MM.1S (cell line): ENCODE results near the gene GPRC6A.
"Not testable (repeated sequence)": the region's sequence is repeated elsewhere in the genome, so short reads cannot be mapped to it uniquely, and the experiment has no call there.

Source experiments
- DNase-seq: peaks from one replicate; pipeline ENCODE4 v3.0.0-alpha.2; 2015
- H2AFZ ChIP-seq: fragments of 300-600 bp; sonication (generic); 2 replicates; pipeline ENCODE4 v1.6.0; 2016; ENCODE audit warnings: antibody characterized with exemption, low read length
- H3F3A ChIP-seq: fragments of 300-600 bp; sonication (generic); 2 replicates; pipeline ENCODE4 v1.6.1; 2016; ENCODE audit warnings: mild to moderate bottlenecking, antibody characterized with exemption, low read length, moderate library complexity, mixed read lengths; ENCODE audit not compliant: insufficient read depth
- H3K27ac ChIP-seq: fragments of 300-600 bp; sonication (generic); 2 replicates; pipeline ENCODE4 v1.5.1; 2016; ENCODE audit warnings: mild to moderate bottlenecking, low read length
- H3K27me3 ChIP-seq: fragments of 300-600 bp; sonication (generic); replicated peaks from 2 replicates; pipeline ENCODE4 v1.6.0; 2016; ENCODE audit warnings: low read length; ENCODE audit not compliant: insufficient read depth
- H3K36me3 ChIP-seq: fragments of 300-600 bp; sonication (generic); replicated peaks from 2 replicates; pipeline ENCODE4 v1.6.1; 2016; ENCODE audit warnings: mild to moderate bottlenecking, low read length, mixed read lengths; ENCODE audit not compliant: insufficient read depth
- H3K4me1 ChIP-seq: fragments of 300-600 bp; sonication (generic); 2 replicates; pipeline ENCODE4 v1.6.1; 2016; ENCODE audit warnings: low read length, mixed read lengths
- H3K4me2 ChIP-seq: fragments of 300-600 bp; sonication (generic); 2 replicates; pipeline ENCODE4 v1.6.0; 2016; ENCODE audit warnings: low read depth, low read length
- H3K4me3 ChIP-seq: fragments of 300-600 bp; sonication (generic); 2 replicates; pipeline ENCODE4 v1.5.1; 2016; ENCODE audit warnings: low read length, mixed read lengths
- H3K79me2 ChIP-seq: fragments of 300-600 bp; sonication (generic); 2 replicates; pipeline ENCODE4 v1.6.1; 2016; ENCODE audit warnings: mixed run types, low read length, mixed read lengths
- H3K9ac ChIP-seq: fragments of 300-600 bp; sonication (generic); 2 replicates; pipeline ENCODE4 v1.6.1; 2016; ENCODE audit warnings: low read length, mixed read lengths
- H3K9me2 ChIP-seq: fragments of 300-600 bp; sonication (generic); replicated peaks from 2 replicates; pipeline ENCODE4 v1.6.1; 2016; ENCODE audit warnings: mild to moderate bottlenecking, low read length, mixed read lengths; ENCODE audit not compliant: insufficient read depth
- H3K9me3 ChIP-seq: fragments of 300-600 bp; sonication (generic); replicated peaks from 2 replicates; pipeline ENCODE4 v1.6.1; 2016; ENCODE audit warnings: mild to moderate bottlenecking, low read length, mixed read lengths; ENCODE audit not compliant: insufficient read depth
- H4K20me1 ChIP-seq: fragments of 300-600 bp; sonication (generic); 2 replicates; pipeline ENCODE4 v1.6.1; 2016; ENCODE audit warnings: mild to moderate bottlenecking, low read length, moderate library complexity, mixed read lengths; ENCODE audit not compliant: insufficient read depth
- EZH2 ChIP-seq: fragments of 300-600 bp; sonication (generic); optimal IDR thresholded peaks from 2 replicates; pipeline ENCODE3; 2017; ENCODE audit warnings: low read depth, mild to moderate bottlenecking, antibody characterized with exemption, low read length, mixed read lengths
- EZH2phosphoT487 ChIP-seq: fragments of 300-600 bp; sonication (generic); IDR thresholded peaks from 2 replicates; pipeline ENCODE4 v1.6.1; 2018; ENCODE audit warnings: antibody characterized with exemption, low read length
- TF ChIP-seq, protein P1 (sequence below): fragments of 300-600 bp; sonication (generic); IDR thresholded peaks from 2 replicates; pipeline ENCODE4 v1.5.1; 2016; ENCODE audit warnings: antibody characterized with exemption, low read length, mixed read lengths

Gene GPRC6A

DNA sequence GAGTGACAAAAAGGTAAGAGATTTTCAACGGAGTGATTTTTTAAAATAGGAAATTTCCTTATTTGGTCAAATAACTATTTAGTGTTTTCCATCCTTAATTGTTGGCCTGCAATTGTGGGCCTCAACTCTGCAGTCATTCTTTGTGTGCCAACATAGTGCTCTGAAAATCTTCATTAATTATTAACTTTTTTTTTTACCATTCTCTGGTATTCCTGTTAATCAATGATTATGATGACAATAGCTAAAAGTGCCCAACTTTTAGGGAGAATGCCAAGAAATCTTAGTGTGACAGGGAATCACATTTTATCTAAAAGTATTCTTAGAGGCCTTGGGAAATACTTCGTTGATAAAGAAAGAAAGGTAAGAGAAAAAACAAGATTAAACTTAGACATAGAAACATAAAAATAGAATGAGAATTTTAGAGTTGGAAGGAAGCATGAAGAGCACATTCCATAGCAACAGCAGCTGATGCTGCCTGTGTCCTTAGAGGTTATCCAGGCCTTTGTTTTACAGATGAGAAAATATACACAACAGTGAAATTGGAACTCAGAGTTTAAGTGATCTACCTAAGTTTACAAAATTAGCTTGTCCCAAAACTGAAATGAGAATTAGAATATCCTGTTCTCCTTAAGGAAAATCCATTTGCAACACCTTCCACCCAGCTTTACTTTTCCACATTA lies 1.2 kb downstream of the GPRC6A start:
- no peak for DNase-seq

DNA sequence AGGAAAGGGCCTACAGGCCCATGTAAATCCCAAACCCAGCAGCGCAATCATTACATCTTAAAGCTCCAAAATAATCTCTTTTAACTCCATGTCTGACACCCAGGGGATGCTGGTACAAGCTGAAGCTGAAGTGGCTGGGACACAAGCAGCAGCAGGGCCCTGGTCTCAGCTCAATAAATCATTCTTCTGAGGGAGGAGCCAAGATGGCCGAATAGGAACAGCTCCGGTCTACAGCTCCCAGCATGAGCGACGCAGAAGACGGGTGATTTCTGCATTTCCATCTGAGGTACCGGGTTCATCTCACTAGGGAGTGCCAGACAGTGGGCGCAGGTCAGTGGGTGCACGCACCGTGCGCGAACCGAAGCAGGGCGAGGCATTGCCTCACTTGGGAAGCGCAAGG lies 12.5 kb downstream of the GPRC6A start:
- not testable (repeated sequence) for H3K36me3 ChIP-seq, H4K20me1 ChIP-seq, H3K4me2 ChIP-seq, H3K9me3 ChIP-seq, DNase-seq, H2AFZ ChIP-seq, H3K79me2 ChIP-seq, H3K27ac ChIP-seq, H3K4me1 ChIP-seq, H3F3A ChIP-seq, H3K9ac ChIP-seq, H3K4me3 ChIP-seq, H3K27me3 ChIP-seq, H3K9me2 ChIP-seq

More for the DNA sequence above, 1.2 kb downstream of the GPRC6A start:
- H3K4me3 ChIP-seq, result no peak overlapping the region
- no peaks in the 10 kb centered on the region for H3K9me2 ChIP-seq
- H4K20me1 ChIP-seq, result no peaks in the 10 kb centered on the region
- no peaks in the 10 kb centered on the region for H3K27me3 ChIP-seq
- no peaks in the 10 kb centered on the region for H3F3A ChIP-seq
- H3K4me2 ChIP-seq, result no peak overlapping the region
- TF ChIP-seq EZH2phosphoT487 (no peak), EZH2 (no peak)
- TF ChIP-seq, protein P1, sequence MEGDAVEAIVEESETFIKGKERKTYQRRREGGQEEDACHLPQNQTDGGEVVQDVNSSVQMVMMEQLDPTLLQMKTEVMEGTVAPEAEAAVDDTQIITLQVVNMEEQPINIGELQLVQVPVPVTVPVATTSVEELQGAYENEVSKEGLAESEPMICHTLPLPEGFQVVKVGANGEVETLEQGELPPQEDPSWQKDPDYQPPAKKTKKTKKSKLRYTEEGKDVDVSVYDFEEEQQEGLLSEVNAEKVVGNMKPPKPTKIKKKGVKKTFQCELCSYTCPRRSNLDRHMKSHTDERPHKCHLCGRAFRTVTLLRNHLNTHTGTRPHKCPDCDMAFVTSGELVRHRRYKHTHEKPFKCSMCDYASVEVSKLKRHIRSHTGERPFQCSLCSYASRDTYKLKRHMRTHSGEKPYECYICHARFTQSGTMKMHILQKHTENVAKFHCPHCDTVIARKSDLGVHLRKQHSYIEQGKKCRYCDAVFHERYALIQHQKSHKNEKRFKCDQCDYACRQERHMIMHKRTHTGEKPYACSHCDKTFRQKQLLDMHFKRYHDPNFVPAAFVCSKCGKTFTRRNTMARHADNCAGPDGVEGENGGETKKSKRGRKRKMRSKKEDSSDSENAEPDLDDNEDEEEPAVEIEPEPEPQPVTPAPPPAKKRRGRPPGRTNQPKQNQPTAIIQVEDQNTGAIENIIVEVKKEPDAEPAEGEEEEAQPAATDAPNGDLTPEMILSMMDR, result no peak
- H3K9me3 ChIP-seq, result no peaks in the 10 kb centered on the region
- no peaks in the 10 kb centered on the region for H3K4me1 ChIP-seq
- no peak overlapping the region for H3K27ac ChIP-seq
- H2AFZ ChIP-seq, result no peak overlapping the region
- no peaks in the 10 kb centered on the region for H3K36me3 ChIP-seq
- no peaks in the 10 kb centered on the region for H3K79me2 ChIP-seq
- no peak overlapping the region for H3K9ac ChIP-seq

DNA sequence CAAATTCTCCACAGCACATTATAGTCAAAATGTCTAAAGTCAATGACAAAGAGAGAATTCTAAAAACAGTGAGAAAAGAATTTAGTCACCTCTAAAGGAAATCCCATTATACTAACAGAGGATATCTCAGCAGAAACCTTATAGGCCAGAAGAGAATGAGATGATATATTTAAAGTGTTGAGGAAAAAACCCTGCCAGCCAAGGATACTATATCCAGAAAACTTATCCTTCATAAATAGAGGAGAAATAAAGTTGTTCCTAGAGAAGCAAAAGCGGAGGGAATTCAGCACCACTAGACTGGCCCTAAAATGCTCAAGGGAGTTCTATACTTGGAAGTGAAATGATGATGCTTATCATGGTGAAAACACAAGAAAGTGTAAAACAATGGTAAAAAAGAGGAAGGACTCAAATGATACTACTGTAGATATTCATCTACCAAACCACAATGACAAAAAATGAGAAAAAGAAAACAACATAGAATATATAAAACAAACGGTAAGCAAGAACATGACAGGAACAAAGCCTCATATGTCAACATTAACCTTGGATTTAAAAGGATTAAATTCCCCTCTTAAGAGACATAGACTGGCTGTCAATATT lies 16.7 kb downstream of the GPRC6A start:
- H3K9me2 ChIP-seq, result no peaks in the 10 kb centered on the region
- no peaks in the 10 kb centered on the region for H3K79me2 ChIP-seq
- H3K9me3 ChIP-seq, result no peaks in the 10 kb centered on the region
- no peaks in the 10 kb centered on the region for H4K20me1 ChIP-seq
- no peaks in the 10 kb centered on the region for H3F3A ChIP-seq
- H3K36me3 ChIP-seq, result no peaks in the 10 kb centered on the region
- no peaks in the 10 kb centered on the region for H3K4me1 ChIP-seq
- DNase-seq, result no peak
- H3K4me2 ChIP-seq, result no peak overlapping the region
- H3K4me3 ChIP-seq, result no peak overlapping the region
- no peak overlapping the region for H3K9ac ChIP-seq
- no peaks in the 10 kb centered on the region for H3K27me3 ChIP-seq
- H2AFZ ChIP-seq, result no peak overlapping the region
- no peak overlapping the region for H3K27ac ChIP-seq
- TF ChIP-seq EZH2phosphoT487 (no peak), EZH2 (no peak)
- TF ChIP-seq, protein P1, result no peak

DNA sequence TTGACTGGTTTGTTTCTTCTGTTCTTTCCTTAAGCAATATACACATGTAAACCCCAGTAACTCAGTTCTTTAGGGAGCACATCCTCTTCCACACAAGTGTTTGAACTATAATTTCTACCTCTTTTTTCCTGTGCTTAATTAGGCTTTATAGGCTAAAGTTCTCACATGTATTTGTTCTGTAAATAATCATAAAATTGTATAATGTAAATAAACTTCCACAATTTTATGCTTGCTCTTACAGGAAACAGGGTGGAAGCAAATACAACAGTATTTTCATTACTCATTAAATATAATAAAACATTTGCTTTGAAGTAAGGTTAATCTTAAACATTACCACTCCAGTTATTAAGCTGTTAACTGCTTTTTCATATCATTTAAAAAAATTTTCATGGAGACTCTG lies 26.9 kb downstream of the GPRC6A start:
- Histone ChIP-seq H3K27ac (no peak overlapping the region), H2AFZ (no peak overlapping the region), H3K9me3 (no peaks in the 10 kb centered on the region), H3K27me3 (no peaks in the 10 kb centered on the region), H3K4me1 (no peaks in the 10 kb centered on the region), H3F3A (no peaks in the 10 kb centered on the region), H3K36me3 (no peaks in the 10 kb centered on the region), H3K4me3 (no peak overlapping the region), H3K4me2 (no peak overlapping the region), H4K20me1 (no peaks in the 10 kb centered on the region), H3K9ac (no peak overlapping the region), H3K79me2 (no peaks in the 10 kb centered on the region), H3K9me2 (no peaks in the 10 kb centered on the region)
- TF ChIP-seq, protein P1, result no peak
- no peak for TF ChIP-seq EZH2phosphoT487
- no peak for TF ChIP-seq EZH2
- no peak for DNase-seq
